HG03103 (cell line): ENCODE measurements around the gene FARP1.

ENCODE experiments used
- ATAC-seq: cut with Tn5 transposase; IDR thresholded peaks from one replicate; pipeline ENCODE4 v1.9.1; 2021; ENCODE audit warnings: low read depth; ENCODE audit not compliant: unreplicated experiment

FARP1 gene

GRCh38 chr13:98173431-98174152 lies 30.7 kb downstream of the FARP1 start:
- no peak for ATAC-seq

GRCh38 chr13:98174307-98174706 lies 31.4 kb downstream of the FARP1 start:
- ATAC-seq = no peak

GRCh38 chr13:98175043-98175442 lies 32.1 kb downstream of the FARP1 start:
- no peak for ATAC-seq

- ATAC-seq = no peak
Observed at GRCh38 chr13:98175823-98176222, 32.9 kb downstream of the FARP1 start.

GRCh38 chr13:98176777-98177608 lies 34.1 kb downstream of the FARP1 start, which contains the start of gene RNF113B:
RNF113B (minus strand) TSS chr13:98177269; CDS start chr13:98177236, 33 bp downstream.
- ATAC-seq = no peak

- ATAC-seq = no peak
Observed at GRCh38 chr13:98180092-98180491, 37.2 kb downstream of the FARP1 start.

GRCh38 chr13:98181111-98181815 lies 38.4 kb downstream of the FARP1 start:
- no peak for ATAC-seq

- ATAC-seq = no peak
Observed at GRCh38 chr13:98182153-98182552, 39.3 kb downstream of the FARP1 start.

- ATAC-seq = no peak
Observed at GRCh38 chr13:98182589-98182988, 39.7 kb downstream of the FARP1 start.

- no peak for ATAC-seq
Observed at GRCh38 chr13:98184792-98185191, 41.9 kb downstream of the FARP1 start.

GRCh38 chr13:98187155-98187964 lies 44.5 kb downstream of the FARP1 start:
- ATAC-seq = no peak

- ATAC-seq = no peak
Observed at GRCh38 chr13:98187965-98188261, 45.0 kb downstream of the FARP1 start.

GRCh38 chr13:98188544-98189166 lies 45.8 kb downstream of the FARP1 start:
- no peak for ATAC-seq

GRCh38 chr13:98189841-98190505 lies 47.1 kb downstream of the FARP1 start:
- no peak for ATAC-seq

- ATAC-seq = no peak
Observed at GRCh38 chr13:98190889-98191444, 48.1 kb downstream of the FARP1 start.

- ATAC-seq = no peak
Observed at GRCh38 chr13:98192008-98192407, 49.1 kb downstream of the FARP1 start.

GRCh38 chr13:98195054-98195791 lies 52.3 kb downstream of the FARP1 start:
- ATAC-seq = no peak

- ATAC-seq = no peak
Observed at GRCh38 chr13:98198683-98199082, 55.8 kb downstream of the FARP1 start.

GRCh38 chr13:98199480-98199879 lies 56.6 kb downstream of the FARP1 start:
- ATAC-seq = no peak
